Measurements from ENCODE around the gene OR1D5. TPM values are rescaled to one million over a fixed set of nuclear protein-coding genes. Genes with fewer than 3 reads are reported as not detected.

Gene OR1D5
- total RNA-seq, 1 experiment from 2014 or later = not detected

- no peak for ATAC-seq
- Histone ChIP-seq H3K4me3 (replicated peaks in 1 of 2; ENCODE audit: low read depth in 1 of 2, low read length in 2 of 2) (no peak overlapping the region), H3K9me2 (ENCODE audit: insufficient read depth) (no peaks in the 10 kb centered on the region), H3K4me2 (ENCODE audit: low read length) (no peak overlapping the region), H2AFZ (ENCODE audit: low read depth, low read length, poor library complexity, severe bottlenecking) (no peak overlapping the region), H3K9me3 (ENCODE audit: control insufficient read depth in 1 of 2, insufficient read depth in 1 of 2, low read depth in 1 of 2, low read length in 2 of 2) (no peaks in the 10 kb centered on the region), H3K79me2 (ENCODE audit: insufficient read depth, low read length) (no peaks in the 10 kb centered on the region), H4K20me1 (ENCODE audit: insufficient read depth) (no peaks in the 10 kb centered on the region), H3K36me3 (ENCODE audit: control insufficient read depth in 1 of 2, insufficient read depth in 2 of 2, low read length in 2 of 2) (peaks cover 10 to 14% of the 10 kb centered on the region in 2 experiments; a peak in 3 of 4 replicates), H3K9ac (ENCODE audit: low read length) (no peak overlapping the region), H3K4me1 (ENCODE audit: control insufficient read depth in 1 of 2, insufficient read depth in 2 of 2, low read length in 2 of 2) (no peaks in the 10 kb centered on the region), H3K27me3 (ENCODE audit: insufficient read depth, low read length) (no peaks in the 10 kb centered on the region), H3K27ac (ENCODE audit: low read depth, low read length) (no peak overlapping the region)
- ChIA-PET RAD21 (ENCODE audit: low non-redundant PET in 1 of 2, low total read pairs in 2 of 2, uncharacterized antibody in 2 of 2, unreplicated experiment in 2 of 2) (no interaction called here), POLR2A (no interaction called here), CTCF (no interaction called here)
- DNase-seq (ENCODE audit: low read depth, low spot score) = no peak
- no TSS peak for BruUV-seq (replicated peaks)
- no peak for TF ChIP-seq CTCF (IDR thresholded peaks at IDR 0.05 in 2 of 3, conservative IDR thresholded peaks at IDR 0.05 in 1 of 3; ENCODE audit: borderline replicate concordance in 1 of 3, insufficient read depth in 1 of 3, low read depth in 2 of 3, low read length in 2 of 3)
- TF ChIP-seq REST (IDR thresholded peaks at IDR 0.05; ENCODE audit: low read depth) = no peak
- no peak for TF ChIP-seq CEBPB (IDR thresholded peaks at IDR 0.05; ENCODE audit: low read depth)
- TF ChIP-seq YY1 (IDR thresholded peaks at IDR 0.05; ENCODE audit: extremely low read depth, insufficient replicate concordance, low read depth, low read length) = no peak
- no peak for TF ChIP-seq EZH2 (IDR thresholded peaks at IDR 0.05)
- TF ChIP-seq EGR1 (IDR thresholded peaks at IDR 0.05; ENCODE audit: low read depth) = no peak
- TF ChIP-seq RAD21 (IDR thresholded peaks at IDR 0.05; ENCODE audit: low read depth) = no peak
- no peak for TF ChIP-seq ELF1 (IDR thresholded peaks at IDR 0.05; ENCODE audit: borderline replicate concordance, low read depth)
- no peak for TF ChIP-seq MAX (IDR thresholded peaks at IDR 0.05)
- no peak for TF ChIP-seq ZFX (IDR thresholded peaks at IDR 0.05)
- TF ChIP-seq ZBTB33 (IDR thresholded peaks at IDR 0.05; ENCODE audit: extremely low read depth, insufficient replicate concordance, low read length) = no peak
- TF ChIP-seq SP1 (IDR thresholded peaks at IDR 0.05; ENCODE audit: low read depth) = no peak
- no peak for TF ChIP-seq TCF7L2 (IDR thresholded peaks at IDR 0.05; ENCODE audit: borderline replicate concordance, extremely low read depth, insufficient read depth, insufficient read length)
- no peak for TF ChIP-seq POLR2AphosphoS5 (IDR thresholded peaks at IDR 0.05; ENCODE audit: low read depth, low read length)
- no peak for TF ChIP-seq ZNF274 (IDR thresholded peaks at IDR 0.05; ENCODE audit: low read depth, low read length)
- TF ChIP-seq EZH2phosphoT487 (IDR thresholded peaks at IDR 0.05; ENCODE audit: borderline replicate concordance) = no peak
- TF ChIP-seq ATF3 (IDR thresholded peaks at IDR 0.05) = no peak
- TF ChIP-seq SIN3A (IDR thresholded peaks at IDR 0.05; ENCODE audit: low read depth) = no peak
- no peak for TF ChIP-seq JUND (IDR thresholded peaks at IDR 0.05)
- TF ChIP-seq CBX3 (IDR thresholded peaks at IDR 0.05; ENCODE audit: low read depth) = no peak
- intact Hi-C loops (cut with micrococcal nuclease) = no loop called here
Measured at GRCh38 chr17:3029213-3029913, 34.0 kb downstream of the OR1D5 start.
